Measurements from ENCODE around the gene SDHA.

- TF ChIP-seq POLR2AphosphoS5 (IDR thresholded peaks at IDR 0.05) (no peak), CTCF (IDR thresholded peaks at IDR 0.05) (no peak), POLR2A (IDR thresholded peaks at IDR 0.05) (no peak)
These were observed 87.3 kb downstream of the SDHA start for GRCh38 chr5:305459-305858.
